Fibroblast of lung (primary cell): ENCODE data around the gene GKAP1. TPM values are rescaled to one million over a fixed set of nuclear protein-coding genes. Genes with fewer than 3 reads are reported as not detected.
A peak's percentile ranks its signal among the peaks of the same experiment; 100 is the strongest.

Source experiments
- DNase-seq, 2 donors: peaks; one replicate each; pipeline versions ENCODE4 v3.0.0 to v3.0.0-alpha.2; 2010; ENCODE audit warnings: low read depth in 2 of 2
- H2AFZ ChIP-seq: 2 replicates; pipeline ENCODE4 v1.5.1; 2012; ENCODE audit warnings: low read length, control low read depth, inconsistent platforms
- H3K27ac ChIP-seq: 2 replicates; pipeline ENCODE4 v1.5.1; 2011; ENCODE audit warnings: low read length, control low read depth; ENCODE audit not compliant: insufficient read depth
- H3K27me3 ChIP-seq: 2 replicates; pipeline ENCODE4 v1.5.1; 2011; ENCODE audit warnings: mild to moderate bottlenecking, low read length; ENCODE audit not compliant: control insufficient read depth, insufficient read depth
- H3K36me3 ChIP-seq: 2 replicates; pipeline ENCODE4 v1.5.1; 2011; ENCODE audit warnings: low read length; ENCODE audit not compliant: control insufficient read depth, insufficient read depth
- H3K4me1 ChIP-seq: 2 replicates; pipeline ENCODE4 v1.5.1; 2011; ENCODE audit warnings: low read length; ENCODE audit not compliant: control insufficient read depth, insufficient read depth; ENCODE audit errors: extremely low read depth
- H3K4me2 ChIP-seq: 2 replicates; pipeline ENCODE4 v1.5.1; 2011; ENCODE audit warnings: low read length, control low read depth; ENCODE audit not compliant: insufficient read depth; ENCODE audit errors: extremely low read depth
- H3K4me3 ChIP-seq, 4 experiments: fragments of 200-600 bp in 1 of 4; sonication (generic) in 1 of 4; replicated peaks in 1 of 4; 2 replicates each; pipeline ENCODE4 v1.5.1; 2011 to 2016; ENCODE audit warnings: low read length in 4 of 4, low read depth in 3 of 4, mild to moderate bottlenecking in 3 of 4, control low read depth in 2 of 4, inconsistent platforms in 1 of 4, mixed read lengths in 1 of 4; ENCODE audit not compliant: insufficient read depth in 1 of 4; ENCODE audit errors: control extremely low read depth in 1 of 4
- H3K79me2 ChIP-seq: 2 replicates; pipeline ENCODE4 v1.5.1; 2012; ENCODE audit warnings: mild to moderate bottlenecking, low read length, inconsistent platforms; ENCODE audit not compliant: control insufficient read depth, insufficient read depth
- H3K9ac ChIP-seq: 2 replicates; pipeline ENCODE4 v1.5.1; 2011; ENCODE audit warnings: mild to moderate bottlenecking, low read length, control low read depth; ENCODE audit not compliant: insufficient read depth
- H3K9me3 ChIP-seq: 2 replicates; pipeline ENCODE4 v1.5.1; 2012; ENCODE audit warnings: low read depth, low read length; ENCODE audit not compliant: control insufficient read depth, insufficient read depth
- H4K20me1 ChIP-seq: 2 replicates; pipeline ENCODE4 v1.5.1; 2011; ENCODE audit warnings: low read length; ENCODE audit not compliant: control insufficient read depth, insufficient read depth; ENCODE audit errors: extremely low read depth
- EZH2 ChIP-seq: IDR thresholded peaks from 2 replicates; pipeline ENCODE4 v1.5.1; 2012; ENCODE audit warnings: low read length, control low read depth, mild to moderate bottlenecking; ENCODE audit errors: missing control alignments
- polyA plus RNA-seq, 2 donors: library from polyadenylated mRNA; depleted of rRNA in 1 of 2; stranded (reverse) in 1 of 2; unstranded in 1 of 2; fragments of >200 nt; gene quantifications; 2 replicates each; pipeline ENCODE4 v1.2.1, GENCODE V29; 2011 to 2012; ENCODE audit warnings: missing spikeins in 1 of 2
- total RNA-seq: library from RNA; depleted of rRNA; stranded (reverse); fragments of >200 nt; gene quantifications from 2 replicates; pipeline ENCODE4 v1.2.1, GENCODE V29; 2014
- TF ChIP-seq, protein P1 (sequence below), 2 donors: IDR thresholded peaks in 1 of 2; conservative IDR thresholded peaks in 1 of 2; 1 replicate in 1 of 2; 2 replicates in 1 of 2; pipeline ENCODE4 v1.5.1; 2011 to 2012; ENCODE audit warnings: low read length in 2 of 2, control low read depth in 1 of 2, inconsistent platforms in 1 of 2, low read depth in 1 of 2, mild to moderate bottlenecking in 1 of 2

GKAP1 gene
- total and polyA plus RNA-seq, 2 donors (not counting 1 experiment from before 2014, with no cell fraction given): 1.0 to 2.6 TPM

DNA sequence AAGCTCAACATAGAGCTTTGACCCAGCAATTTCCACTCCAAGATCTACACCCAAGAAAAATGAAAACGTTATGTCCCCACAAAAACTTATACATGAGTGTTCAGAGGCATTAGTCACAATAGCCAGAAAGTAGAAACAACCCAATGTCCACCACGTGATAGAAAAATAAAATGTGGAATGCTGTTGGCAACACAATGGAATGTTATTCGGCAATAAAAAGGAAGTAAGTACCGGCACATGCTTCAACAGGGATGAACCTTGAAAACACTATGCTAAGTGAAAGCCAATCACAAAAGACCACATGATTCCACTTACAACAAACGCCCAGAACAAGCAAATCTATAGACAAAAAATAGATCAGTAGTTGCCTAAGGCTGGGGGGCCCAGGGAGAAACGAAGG is 115.8 kb downstream of the GKAP1 start:
- Histone ChIP-seq H3K36me3 (no peaks in the 10 kb centered on the region), H3K27ac (peak overlapping the region; percentile 27), H2AFZ (no peak overlapping the region), H3K4me2 (peak overlapping the region; percentile 19), H3K79me2 (peaks cover 99% of the 10 kb centered on the region), H3K9ac (no peak overlapping the region), H3K9me3 (no peaks in the 10 kb centered on the region), H3K4me3 (no peak overlapping the region), H3K27me3 (no peaks in the 10 kb centered on the region), H3K4me1 (peaks cover 6% of the 10 kb centered on the region), H4K20me1 (peaks cover 6% of the 10 kb centered on the region)
- no peak for TF ChIP-seq EZH2
- TF ChIP-seq, protein P1, sequence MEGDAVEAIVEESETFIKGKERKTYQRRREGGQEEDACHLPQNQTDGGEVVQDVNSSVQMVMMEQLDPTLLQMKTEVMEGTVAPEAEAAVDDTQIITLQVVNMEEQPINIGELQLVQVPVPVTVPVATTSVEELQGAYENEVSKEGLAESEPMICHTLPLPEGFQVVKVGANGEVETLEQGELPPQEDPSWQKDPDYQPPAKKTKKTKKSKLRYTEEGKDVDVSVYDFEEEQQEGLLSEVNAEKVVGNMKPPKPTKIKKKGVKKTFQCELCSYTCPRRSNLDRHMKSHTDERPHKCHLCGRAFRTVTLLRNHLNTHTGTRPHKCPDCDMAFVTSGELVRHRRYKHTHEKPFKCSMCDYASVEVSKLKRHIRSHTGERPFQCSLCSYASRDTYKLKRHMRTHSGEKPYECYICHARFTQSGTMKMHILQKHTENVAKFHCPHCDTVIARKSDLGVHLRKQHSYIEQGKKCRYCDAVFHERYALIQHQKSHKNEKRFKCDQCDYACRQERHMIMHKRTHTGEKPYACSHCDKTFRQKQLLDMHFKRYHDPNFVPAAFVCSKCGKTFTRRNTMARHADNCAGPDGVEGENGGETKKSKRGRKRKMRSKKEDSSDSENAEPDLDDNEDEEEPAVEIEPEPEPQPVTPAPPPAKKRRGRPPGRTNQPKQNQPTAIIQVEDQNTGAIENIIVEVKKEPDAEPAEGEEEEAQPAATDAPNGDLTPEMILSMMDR (conservative IDR thresholded peaks at IDR 0.05 in 1 of 2, IDR thresholded peaks at IDR 0.05 in 1 of 2; ENCODE audit: low read depth in 1 of 2, low read length in 2 of 2): no peak
- DNase-seq: peak; percentile 48 to 84

DNA sequence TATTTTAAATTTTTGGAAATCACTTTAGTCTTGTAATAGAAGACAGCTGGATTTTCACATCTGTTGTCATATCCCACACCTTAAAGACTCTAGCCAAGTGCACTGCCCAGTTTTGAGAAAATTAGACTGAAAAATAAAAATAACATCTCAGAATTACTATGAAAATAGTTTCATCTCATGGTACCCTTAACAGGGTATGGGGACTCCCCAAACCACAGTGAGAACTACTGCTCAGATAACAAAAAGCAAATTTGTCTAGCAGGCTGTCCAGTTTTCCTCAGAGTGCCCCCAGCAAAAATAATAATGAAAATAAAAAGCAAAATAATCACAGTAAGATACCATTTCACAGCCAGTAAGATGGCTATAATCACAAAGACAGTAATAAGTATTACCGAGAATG is 116.3 kb downstream of the GKAP1 start:
- Histone ChIP-seq H3K27me3 (no peaks in the 10 kb centered on the region), H3K4me3 (no peak overlapping the region), H3K36me3 (no peaks in the 10 kb centered on the region), H3K4me2 (peak overlapping the region; percentile 19), H3K4me1 (peaks cover 6% of the 10 kb centered on the region), H3K27ac (no peak overlapping the region), H4K20me1 (peaks cover 6% of the 10 kb centered on the region), H2AFZ (no peak overlapping the region), H3K79me2 (peaks cover 99% of the 10 kb centered on the region), H3K9me3 (no peaks in the 10 kb centered on the region), H3K9ac (no peak overlapping the region)
- DNase-seq: no peak
- no peak for TF ChIP-seq EZH2
- TF ChIP-seq, protein P1 (conservative IDR thresholded peaks at IDR 0.05 in 1 of 2, IDR thresholded peaks at IDR 0.05 in 1 of 2; ENCODE audit: low read depth in 1 of 2, low read length in 2 of 2): no peak

DNA sequence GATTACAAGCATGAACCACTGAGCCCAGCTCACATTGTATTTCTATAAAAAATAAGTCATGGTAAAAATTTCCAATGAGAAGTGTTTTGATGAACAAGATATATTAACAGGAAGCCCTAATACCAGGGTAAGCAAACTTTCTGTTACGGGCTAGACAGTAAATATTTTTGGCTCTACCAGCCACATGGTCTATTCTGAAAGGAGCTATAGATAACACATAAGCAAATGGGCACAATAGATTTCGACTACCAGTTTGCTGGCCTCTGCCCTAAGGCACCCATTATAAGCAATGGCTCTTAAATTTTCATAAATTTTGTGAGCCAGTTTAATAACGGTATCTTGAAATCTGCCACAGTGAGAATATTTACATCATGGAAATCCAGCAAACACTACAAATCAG is 118.0 kb downstream of the GKAP1 start:
- DNase-seq: no peak
- no peak overlapping the region for H3K4me2 ChIP-seq
- H3K27ac ChIP-seq: no peak overlapping the region
- no peaks in the 10 kb centered on the region for H3K9me3 ChIP-seq
- H3K9ac ChIP-seq: no peak overlapping the region
- H3K27me3 ChIP-seq: no peaks in the 10 kb centered on the region
- H4K20me1 ChIP-seq: peaks cover 2% of the 10 kb centered on the region
- no peak overlapping the region for H3K4me3 ChIP-seq
- peaks cover 99% of the 10 kb centered on the region for H3K79me2 ChIP-seq
- no peaks in the 10 kb centered on the region for H3K36me3 ChIP-seq
- H2AFZ ChIP-seq: no peak overlapping the region
- no peak for TF ChIP-seq EZH2
- peaks cover 3% of the 10 kb centered on the region for H3K4me1 ChIP-seq
